T-cell (primary cell): ENCODE data around the gene ITPK1. TPM values are rescaled to one million over a fixed set of nuclear protein-coding genes. Genes with fewer than 3 reads are reported as not detected.
A peak's percentile ranks its signal among the peaks of the same experiment; 100 is the strongest.
"Not testable (repeated sequence)": the region's sequence is repeated elsewhere in the genome, so short reads cannot be mapped to it uniquely, and the experiment has no call there.

Experiments
- ATAC-seq, 4 experiments: fragments of 200-7000 bp in 3 of 4; fragments of 150-1000 bp in 1 of 4; cut with Tn5 transposase; replicated peaks in 1 of 4; 1 replicate in 3 of 4; 2 replicates in 1 of 4; pipeline ENCODE4 v1.10.0; 2021; ENCODE audit warnings: moderate library complexity in 3 of 4, mild to moderate bottlenecking in 2 of 4, moderate number of reproducible peaks in 1 of 4
- CTCF ChIA-PET, 2 donors: fragments of 300-600 bp; sonication (Branson Sonifier 250); formaldehyde crosslinking; loops; one replicate each; lab custom pipeline; 2022; ENCODE audit warnings: antibody characterized with exemption in 2 of 2; lab: Charles Lee
- POLR2A ChIA-PET, 2 donors: fragments of 300-600 bp; sonication (Branson Sonifier 250); formaldehyde crosslinking; loops; one replicate each; lab custom pipeline; 2022; ENCODE audit warnings: antibody characterized with exemption in 2 of 2; lab: Charles Lee
- DNase-seq, 35 experiments: peaks; one replicate each; pipeline versions ENCODE4 v3.0.0 to v3.0.0-alpha.2; 2013 to 2023
- H3K27ac ChIP-seq: one replicate; pipeline ENCODE4 v1.5.1; 2013; ENCODE audit warnings: low read length
- H3K27me3 ChIP-seq, 2 experiments: replicated peaks in 1 of 2; 1 replicate in 1 of 2; 2 replicates in 1 of 2; pipeline versions ENCODE4 v1.6.1 to v1.7.0; 2013; ENCODE audit warnings: low read length in 1 of 2, mixed read lengths in 1 of 2; ENCODE audit not compliant: control insufficient read depth in 2 of 2, insufficient read depth in 2 of 2; ENCODE audit errors: extremely low read depth in 1 of 2
- H3K36me3 ChIP-seq, 2 donors: 1 replicate in 1 of 2; 2 replicates in 1 of 2; pipeline versions ENCODE4 v1.6.1 to v1.7.0; 2013; ENCODE audit warnings: low read length in 1 of 2; ENCODE audit not compliant: control insufficient read depth in 2 of 2, insufficient read depth in 1 of 2; ENCODE audit errors: extremely low read depth in 1 of 2
- H3K4me1 ChIP-seq, 2 experiments: 1 replicate in 1 of 2; 2 replicates in 1 of 2; pipeline versions ENCODE4 v1.6.1 to v1.7.0; 2013; ENCODE audit warnings: low read length in 2 of 2, mixed read lengths in 1 of 2; ENCODE audit not compliant: insufficient read depth in 2 of 2, control insufficient read depth in 1 of 2; ENCODE audit errors: extremely low read depth in 1 of 2
- H3K4me3 ChIP-seq, 2 donors: 1 replicate in 1 of 2; 2 replicates in 1 of 2; pipeline versions ENCODE4 v1.5.1 to v1.7.0; 2013; ENCODE audit warnings: mild to moderate bottlenecking in 2 of 2, low read length in 1 of 2, moderate library complexity in 1 of 2; ENCODE audit not compliant: control insufficient read depth in 1 of 2; ENCODE audit errors: extremely low read depth in 1 of 2
- H3K9me3 ChIP-seq: 2 replicates; pipeline ENCODE4 v1.7.0; 2013
- H3K27ac Mint-ChIP-seq, 2 donors: one replicate each; pipeline ENCODE4 v1.8.0; 2020 to 2021; ENCODE audit warnings: mild to moderate bottlenecking in 2 of 2, mixed read lengths in 2 of 2
- H3K27me3 Mint-ChIP-seq, 2 donors: one replicate each; pipeline ENCODE4 v1.8.0; 2021 to 2022; ENCODE audit warnings: mixed read lengths in 2 of 2
- H3K36me3 Mint-ChIP-seq: one replicate; pipeline ENCODE4 v1.8.0; 2021; ENCODE audit warnings: mixed read lengths
- H3K4me1 Mint-ChIP-seq, 3 donors: one replicate each; pipeline ENCODE4 v1.8.0; 2020 to 2022; ENCODE audit warnings: mixed read lengths in 3 of 3, mild to moderate bottlenecking in 1 of 3
- H3K4me3 Mint-ChIP-seq, 3 donors: one replicate each; pipeline ENCODE4 v1.8.0; 2020 to 2022; ENCODE audit warnings: mild to moderate bottlenecking in 3 of 3, mixed read lengths in 3 of 3, moderate library complexity in 3 of 3
- H3K9me3 Mint-ChIP-seq, 3 donors: one replicate each; pipeline ENCODE4 v1.8.0; 2020 to 2022; ENCODE audit warnings: mixed read lengths in 3 of 3
- WGBS: methylation state at CpG from one replicate; pipeline ENCODE4 v1.1.5; 2013; ENCODE audit warnings: missing lambda C conversion rate; ENCODE audit not compliant: insufficient coverage; 5-methylcytosine and 5-hydroxymethylcytosine counted together
- total RNA-seq, 35 experiments: library from RNA in 6 of 35; stranded (reverse) in 6 of 35; fragments of 120-200 nt in 1 of 35; gene quantifications; one replicate each; pipeline versions ENCODE4 v1.2.1 to v1.2.4 and lab custom pipeline; 2013 to 2026

Gene ITPK1
- total RNA-seq, 5 donors from 2014 or later (not counting 1 experiment from before 2014, with no cell fraction given): 28.0 to 43.0 (median 39.5) TPM

DNA sequence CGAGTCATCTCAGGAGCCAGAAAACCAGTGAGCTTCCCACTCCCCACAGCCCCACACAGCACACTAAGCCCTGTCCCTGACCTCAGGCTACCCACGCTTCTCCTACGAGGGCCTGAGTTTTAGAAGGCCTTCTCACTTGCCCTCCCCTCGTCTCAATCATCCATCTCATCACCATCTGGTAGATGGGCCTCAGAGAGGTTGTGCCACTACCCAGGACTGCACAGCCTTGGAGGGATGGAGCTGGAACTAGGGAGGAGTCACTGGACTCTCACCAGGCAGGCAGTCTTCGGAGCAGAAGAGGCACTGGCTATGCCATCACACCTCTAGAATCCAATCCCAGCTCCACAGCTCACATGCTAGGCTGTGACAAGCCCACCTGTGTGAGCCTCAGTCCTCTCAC lies 52.3 kb downstream of the ITPK1 start:
- POLR2A ChIA-PET: no interaction called here
- DNase-seq (no peak), ATAC-seq (no peak)
- H3K4me1 Mint-ChIP-seq: peaks cover 56 to 59% (median 57%) of the 10 kb centered on the region in 3 donors
- CTCF ChIA-PET: no interaction called here
- H3K27ac ChIP-seq: no peak overlapping the region
- 68% methylated on average over 2 of the region's 5 CpGs for WGBS
- no peaks in the 10 kb centered on the region for H3K9me3 Mint-ChIP-seq
- H3K27ac Mint-ChIP-seq: peak overlapping the region in 1 of 2 donors; percentile 22
- no peak overlapping the region for H3K4me3 Mint-ChIP-seq
- peaks cover 6 to 54% of the 10 kb centered on the region in 2 experiments for H3K4me1 ChIP-seq
- no peak overlapping the region for H3K4me3 ChIP-seq
- H3K36me3 Mint-ChIP-seq: no peaks in the 10 kb centered on the region
- H3K9me3 ChIP-seq: no peaks in the 10 kb centered on the region
- H3K36me3 ChIP-seq: no peaks in the 10 kb centered on the region
- no peaks in the 10 kb centered on the region for H3K27me3 ChIP-seq
- H3K27me3 Mint-ChIP-seq: no peaks in the 10 kb centered on the region

DNA sequence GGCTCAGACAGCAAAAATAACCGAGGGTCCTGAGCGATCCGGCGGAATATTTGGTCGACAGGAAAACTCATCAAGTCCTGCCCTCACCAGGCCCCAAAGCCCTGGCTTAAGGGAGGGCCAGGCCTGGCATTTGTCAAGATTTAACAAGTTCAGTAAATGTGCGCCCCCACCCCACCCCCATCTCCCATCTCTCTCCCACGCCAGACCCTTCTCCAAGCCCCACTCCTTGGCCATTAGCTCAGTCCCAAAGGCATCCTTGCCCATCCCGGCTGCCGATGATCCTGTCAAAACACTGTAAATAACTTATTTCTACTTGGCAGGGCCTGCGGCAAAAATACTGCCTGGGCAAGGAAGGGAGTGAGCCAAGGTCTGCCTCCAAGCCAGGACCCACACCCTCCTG lies 52.8 kb downstream of the ITPK1 start:
- ChIA-PET CTCF (no interaction called here), POLR2A (no interaction called here)
- peaks cover 54 to 61% (median 56%) of the 10 kb centered on the region in 3 donors for H3K4me1 Mint-ChIP-seq
- Histone ChIP-seq H3K4me1 (peaks cover 6 to 54% of the 10 kb centered on the region in 2 experiments), H3K9me3 (no peaks in the 10 kb centered on the region), H3K4me3 (no peak overlapping the region), H3K27me3 (no peaks in the 10 kb centered on the region), H3K27ac (no peak overlapping the region), H3K36me3 (no peaks in the 10 kb centered on the region)
- H3K9me3 Mint-ChIP-seq: no peaks in the 10 kb centered on the region
- WGBS: 91% methylated on average over 10 of the region's 10 CpGs
- peak overlapping the region in 1 of 2 donors; percentile 22 for H3K27ac Mint-ChIP-seq
- no peak overlapping the region for H3K4me3 Mint-ChIP-seq
- H3K27me3 Mint-ChIP-seq: no peaks in the 10 kb centered on the region
- ATAC-seq (no peak), DNase-seq (no peak)
- H3K36me3 Mint-ChIP-seq: no peaks in the 10 kb centered on the region

DNA sequence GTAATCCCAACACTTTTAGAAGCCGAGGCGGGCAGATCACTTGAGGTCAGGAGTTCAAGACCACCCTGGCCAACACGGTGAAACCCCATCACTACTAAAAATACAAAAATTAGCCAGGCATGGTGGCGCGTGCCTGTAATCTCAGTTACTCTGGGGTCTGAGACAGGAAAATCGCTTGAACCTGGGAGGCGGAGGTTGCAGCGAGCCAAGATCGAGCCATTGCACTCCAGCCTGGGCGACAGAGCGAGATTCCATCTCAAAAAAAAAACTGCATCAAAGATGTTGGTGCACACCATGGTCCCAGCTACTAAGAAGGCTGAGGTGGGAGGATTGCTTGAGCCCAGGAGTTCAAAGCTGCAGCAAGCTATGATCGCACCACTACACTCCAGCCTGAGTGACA lies 53.7 kb downstream of the ITPK1 start:
- ATAC-seq, DNase-seq, POLR2A ChIA-PET, H3K27ac ChIP-seq, H3K36me3 Mint-ChIP-seq, H3K4me3 Mint-ChIP-seq, CTCF ChIA-PET, H3K9me3 Mint-ChIP-seq, H3K9me3 ChIP-seq, H3K27me3 ChIP-seq, H3K27me3 Mint-ChIP-seq, H3K36me3 ChIP-seq, H3K4me3 ChIP-seq: not testable (repeated sequence)
- Mint-ChIP-seq H3K4me1 (peaks cover 50 to 62% (median 54%) of the 10 kb centered on the region in 3 donors), H3K27ac (peak overlapping the region in 1 of 2 donors; percentile 34)
- 96% methylated on average over 8 of the region's 12 CpGs for WGBS
- H3K4me1 ChIP-seq: peaks cover 6 to 56% of the 10 kb centered on the region in 2 experiments

DNA sequence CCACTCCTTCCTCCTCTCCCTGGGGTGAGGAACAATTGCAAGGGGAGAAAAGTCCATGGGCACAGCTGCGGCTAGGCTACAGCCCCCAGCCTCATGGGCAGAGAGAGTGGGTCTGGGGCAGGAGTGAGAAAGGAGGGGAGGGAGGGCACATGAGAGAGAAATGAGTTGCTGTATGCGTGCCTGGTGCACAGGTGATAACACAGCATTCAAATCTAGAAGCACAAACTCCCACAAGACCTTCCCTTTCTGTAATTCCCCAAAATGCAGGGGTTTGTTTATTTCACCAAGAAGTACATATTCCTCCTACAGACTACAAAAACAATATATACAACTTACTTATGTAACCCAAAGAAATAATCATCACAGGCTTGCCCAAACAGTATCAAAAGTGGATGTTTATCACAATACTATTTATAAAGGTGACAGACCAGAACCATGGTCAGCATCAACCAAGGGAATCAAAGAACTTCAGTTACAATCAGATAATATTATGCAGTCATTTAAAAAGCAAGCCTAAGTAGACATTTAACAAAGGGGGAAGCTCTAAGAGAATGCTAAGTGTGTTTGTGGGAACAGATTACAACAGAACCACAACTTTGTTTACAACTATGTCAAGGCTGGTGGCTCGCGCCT lies 54.2 kb downstream of the ITPK1 start:
- H3K27ac Mint-ChIP-seq: peak overlapping the region in 1 of 2 donors; percentile 81
- H3K4me3 ChIP-seq: no peak overlapping the region

DNA sequence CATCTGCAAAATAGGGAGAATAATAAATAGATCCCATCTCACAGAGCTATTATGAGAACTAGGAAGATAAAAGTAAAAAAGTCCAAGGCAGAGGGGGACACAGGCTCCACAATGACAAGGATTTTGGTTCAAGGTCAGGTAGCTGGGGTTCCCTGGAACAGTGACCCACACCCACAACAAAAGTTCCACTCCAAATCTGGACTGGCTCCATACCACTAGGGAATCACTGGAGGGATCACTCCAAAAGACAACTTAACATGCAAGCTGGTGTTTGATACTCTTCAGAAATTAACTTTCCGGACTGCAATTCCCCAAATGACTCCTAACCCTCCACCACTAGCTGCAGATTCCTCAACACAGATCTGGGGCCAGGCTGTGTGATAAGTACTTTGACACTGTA lies 54.9 kb downstream of the ITPK1 start:
- WGBS: 100% methylated on average over 1 of the region's 1 CpG
- no peak for DNase-seq
- H3K4me3 Mint-ChIP-seq: peak overlapping the region in 1 of 3 donors; percentile 53
- peaks cover 39 to 61% (median 49%) of the 10 kb centered on the region in 3 donors for H3K4me1 Mint-ChIP-seq
- CTCF ChIA-PET: no interaction called here
- no peak for ATAC-seq
- POLR2A ChIA-PET: no interaction called here
- H3K27ac ChIP-seq: no peak overlapping the region
- peaks cover 4 to 56% of the 10 kb centered on the region in 2 experiments for H3K4me1 ChIP-seq
- no peaks in the 10 kb centered on the region for H3K27me3 ChIP-seq
- peak overlapping the region in 1 of 2 donors; percentile 81 for H3K27ac Mint-ChIP-seq
- H3K9me3 ChIP-seq: no peaks in the 10 kb centered on the region
- H3K27me3 Mint-ChIP-seq: no peaks in the 10 kb centered on the region
- H3K36me3 ChIP-seq: peaks cover 0 to 3% of the 10 kb centered on the region in 2 donors
- no peak overlapping the region for H3K4me3 ChIP-seq
- H3K36me3 Mint-ChIP-seq: peaks cover 5% of the 10 kb centered on the region
- H3K9me3 Mint-ChIP-seq: no peaks in the 10 kb centered on the region

More for the DNA sequence above, 54.2 kb downstream of the ITPK1 start:
- peaks cover 3% of the 10 kb centered on the region for H3K36me3 Mint-ChIP-seq
- no peak overlapping the region for H3K4me3 Mint-ChIP-seq
- Histone ChIP-seq H3K36me3 (peaks cover 0 to under 1% of the 10 kb centered on the region in 2 donors), H3K9me3 (no peaks in the 10 kb centered on the region), H3K4me1 (peaks cover 4 to 56% of the 10 kb centered on the region in 2 experiments), H3K27me3 (no peaks in the 10 kb centered on the region), H3K27ac (no peak overlapping the region)
- DNase-seq: no peak
- peaks cover 46 to 61% (median 50%) of the 10 kb centered on the region in 3 donors for H3K4me1 Mint-ChIP-seq
- H3K9me3 Mint-ChIP-seq: no peaks in the 10 kb centered on the region
- ChIA-PET CTCF (no interaction called here), POLR2A (no interaction called here)
- WGBS: no CpG with 5 or more reads among the region's 4 CpGs
- no peak for ATAC-seq
- no peaks in the 10 kb centered on the region for H3K27me3 Mint-ChIP-seq

DNA sequence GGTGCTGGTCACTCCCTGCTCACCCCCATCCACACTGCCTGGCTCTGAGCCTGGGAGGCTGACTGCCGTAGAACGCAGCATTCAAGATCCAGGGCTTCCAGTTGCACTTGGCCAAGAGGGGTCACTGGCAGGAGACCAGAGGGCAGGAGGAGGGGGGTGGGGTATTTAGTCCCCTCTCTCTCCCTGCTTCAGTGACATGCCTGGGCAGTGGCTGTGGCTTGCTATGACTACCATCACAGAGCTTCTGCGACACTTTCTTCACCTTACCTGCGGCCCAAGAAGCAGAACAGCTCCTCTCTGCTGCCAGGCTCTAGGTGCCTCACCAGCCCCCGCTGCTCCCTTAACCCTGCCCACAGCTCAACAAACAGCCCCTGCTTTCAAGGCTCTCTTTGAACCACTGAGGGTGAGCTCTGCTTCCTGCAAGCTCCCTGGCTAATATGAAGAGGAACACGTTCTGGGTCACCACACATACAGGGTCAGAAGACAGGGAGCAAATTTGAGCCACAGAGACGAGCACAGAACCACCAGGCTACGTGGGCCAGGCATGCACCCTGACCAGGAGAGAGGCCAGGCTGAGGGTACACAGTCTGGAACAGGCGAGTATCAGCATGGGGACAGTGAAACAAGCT lies 55.7 kb downstream of the ITPK1 start:
- no peaks in the 10 kb centered on the region for H3K9me3 Mint-ChIP-seq
- Histone ChIP-seq H3K27ac (no peak overlapping the region), H3K36me3 (peaks cover 0 to 3% of the 10 kb centered on the region in 2 donors), H3K4me3 (no peak overlapping the region), H3K9me3 (no peaks in the 10 kb centered on the region), H3K27me3 (no peaks in the 10 kb centered on the region), H3K4me1 (peaks cover 0 to 52% of the 10 kb centered on the region in 2 experiments)
- DNase-seq (peak in 11 of 35 experiments; percentile 11 to 41 (median 19)), ATAC-seq (peak; percentile 63 to 82 (median 78))
- H3K36me3 Mint-ChIP-seq: peaks cover 7% of the 10 kb centered on the region
- 59% methylated on average over 7 of the region's 9 CpGs for WGBS
- POLR2A ChIA-PET: no interaction called here
- H3K4me3 Mint-ChIP-seq: peak overlapping the region in 1 of 3 donors; percentile 53
- peak overlapping the region; percentile 41 to 81 for H3K27ac Mint-ChIP-seq
- H3K27me3 Mint-ChIP-seq: no peaks in the 10 kb centered on the region
- peaks cover 31 to 58% (median 43%) of the 10 kb centered on the region in 3 donors for H3K4me1 Mint-ChIP-seq
- CTCF ChIA-PET: no interaction called here
